SH-SY5Y (cell line): ENCODE measurements around the gene S1PR1.

Experiments used
- GATA2 ChIP-seq: IDR thresholded peaks from 2 replicates; pipeline ENCODE4 v1.6.1; 2011; ENCODE audit warnings: mild to moderate bottlenecking, low read depth, low read length
- GATA3 ChIP-seq: IDR thresholded peaks from 2 replicates; pipeline ENCODE4 v1.6.1; 2011; ENCODE audit warnings: low read depth, mild to moderate bottlenecking, low read length, moderate library complexity

S1PR1 gene

DNA sequence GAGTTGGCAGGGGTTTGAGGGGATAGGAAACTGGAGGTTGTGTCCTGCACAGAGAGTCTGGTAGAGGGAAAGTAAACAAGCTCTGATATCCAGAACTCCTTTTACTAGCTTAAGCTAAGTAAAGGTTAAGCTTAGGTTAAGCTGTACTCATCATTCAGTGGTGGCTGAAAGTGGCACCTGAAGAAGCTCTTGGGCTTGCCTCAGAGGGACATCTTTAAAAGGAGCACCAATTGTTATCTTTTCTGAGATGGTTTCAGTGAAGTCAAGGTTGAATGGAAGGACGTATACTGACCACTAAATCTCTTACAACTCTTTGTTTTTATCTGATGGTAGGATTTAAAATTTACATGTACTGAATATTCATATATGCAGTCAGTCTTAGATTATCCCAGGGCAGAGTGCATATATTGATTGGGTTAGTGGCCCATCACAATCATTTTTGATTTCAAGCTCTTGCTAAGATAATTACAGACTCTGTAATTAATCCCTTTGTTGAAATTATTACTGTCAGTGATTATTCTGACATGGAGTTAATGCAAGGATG lies 43.3 kb downstream of the S1PR1 start:
- TF ChIP-seq GATA3 (no peak), GATA2 (no peak)

DNA sequence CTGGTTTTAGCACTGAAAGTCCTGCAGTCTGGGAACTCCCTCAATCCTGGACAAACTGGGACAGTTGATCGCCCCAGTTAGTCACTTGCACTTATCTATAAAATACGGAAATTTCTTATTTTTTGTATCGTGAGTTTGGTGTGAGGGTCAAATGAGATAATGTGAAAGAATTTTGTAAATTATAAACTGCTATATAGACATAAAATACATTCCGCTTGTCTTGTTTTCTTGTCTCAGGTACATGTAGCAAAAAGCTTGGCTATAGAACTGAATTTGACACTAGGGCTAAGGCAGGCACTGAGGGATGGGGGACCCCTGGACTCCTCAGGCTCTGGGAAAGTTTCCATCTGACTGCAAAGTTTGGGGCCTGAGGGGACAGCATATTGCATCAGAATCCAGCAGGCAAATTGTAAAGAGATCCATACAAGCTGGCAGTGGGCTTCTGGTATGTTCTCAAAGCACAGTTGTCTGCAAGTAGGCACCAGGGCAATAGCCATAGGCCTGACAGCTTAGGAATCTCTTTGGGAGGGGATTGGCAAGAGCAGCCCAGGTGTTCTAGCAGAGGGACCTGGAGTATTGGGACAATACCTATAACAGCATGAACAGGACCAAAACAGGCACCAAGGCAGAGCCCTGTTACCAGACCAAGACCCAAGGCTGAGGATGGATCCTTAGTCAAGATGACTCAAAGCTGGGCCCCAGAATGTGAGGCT lies 44.3 kb downstream of the S1PR1 start:
- TF ChIP-seq GATA2 (no peak), GATA3 (no peak)

DNA sequence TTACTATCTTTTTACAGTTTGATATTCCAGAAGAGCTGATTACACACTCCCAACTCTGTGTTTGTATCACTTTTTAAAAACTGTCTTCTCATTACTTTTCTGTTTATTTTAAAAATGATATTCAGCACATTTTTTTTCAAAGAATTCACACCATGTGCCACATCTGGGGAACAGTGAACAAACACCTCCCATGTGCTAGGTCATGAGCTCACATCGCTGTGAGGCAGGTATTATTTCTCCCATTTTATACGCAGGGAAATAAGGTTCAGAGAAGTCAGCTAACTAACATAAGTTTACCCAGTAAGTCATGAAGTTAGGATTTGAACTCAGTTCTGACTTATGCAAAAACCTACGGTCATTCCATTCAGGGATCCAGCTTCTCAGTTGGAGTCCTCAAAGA lies 44.9 kb downstream of the S1PR1 start:
- TF ChIP-seq GATA2 (no peak), GATA3 (no peak)

DNA sequence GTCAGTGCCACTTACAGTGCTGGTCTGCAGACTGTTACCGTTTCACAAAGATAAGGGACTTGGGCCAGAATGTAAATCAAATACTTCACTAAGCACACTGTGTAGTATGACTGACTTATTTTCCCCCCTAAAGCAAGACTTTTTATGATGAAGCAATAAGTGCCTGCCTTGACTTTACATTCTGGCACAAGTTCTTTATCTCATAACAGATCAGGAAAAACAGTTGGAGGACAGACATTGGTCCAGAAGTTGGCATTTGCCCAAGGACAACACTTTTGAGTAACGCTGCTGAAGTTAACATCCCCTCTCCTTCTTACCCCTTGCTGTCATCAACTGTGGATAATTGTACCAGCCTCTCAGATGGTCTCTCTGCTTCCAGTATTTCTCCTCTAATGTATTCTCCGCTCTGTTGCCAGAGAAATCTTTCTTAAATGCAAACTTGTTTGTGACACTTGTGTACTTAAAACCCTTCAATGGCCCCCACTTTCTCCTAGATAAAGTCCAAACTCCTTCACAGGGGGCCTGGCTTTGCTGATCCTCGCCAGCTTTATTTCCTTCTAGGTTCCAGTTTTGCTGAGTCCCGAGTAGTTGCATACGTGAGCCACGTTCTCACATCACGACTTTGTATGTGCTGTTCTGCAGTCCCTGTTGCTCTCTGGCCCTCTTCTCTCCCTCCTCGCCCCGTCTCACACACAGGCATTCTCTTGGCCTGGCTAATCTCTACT lies 45.7 kb downstream of the S1PR1 start:
- TF ChIP-seq GATA2 (no peak), GATA3 (no peak)

DNA sequence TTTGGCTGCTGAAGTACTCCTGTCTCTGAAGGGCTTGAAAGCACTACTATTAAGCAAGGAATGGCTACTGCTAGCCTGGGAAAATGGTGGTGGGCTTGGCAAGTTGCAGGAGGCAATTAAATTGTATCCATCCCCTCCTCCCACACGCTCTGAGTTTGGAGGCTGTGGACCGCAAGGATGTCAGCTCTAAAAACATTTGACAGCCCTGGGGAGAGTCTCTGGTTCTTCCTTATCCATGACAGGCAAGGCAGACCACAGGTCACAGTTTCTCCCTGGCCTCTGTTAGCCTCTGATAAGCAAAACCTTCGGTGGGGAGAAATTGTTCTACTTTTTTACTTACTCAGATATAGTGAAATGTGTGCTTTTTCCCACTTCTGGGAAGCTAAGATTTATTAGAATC lies 46.6 kb downstream of the S1PR1 start:
- TF ChIP-seq GATA2 = no peak

DNA sequence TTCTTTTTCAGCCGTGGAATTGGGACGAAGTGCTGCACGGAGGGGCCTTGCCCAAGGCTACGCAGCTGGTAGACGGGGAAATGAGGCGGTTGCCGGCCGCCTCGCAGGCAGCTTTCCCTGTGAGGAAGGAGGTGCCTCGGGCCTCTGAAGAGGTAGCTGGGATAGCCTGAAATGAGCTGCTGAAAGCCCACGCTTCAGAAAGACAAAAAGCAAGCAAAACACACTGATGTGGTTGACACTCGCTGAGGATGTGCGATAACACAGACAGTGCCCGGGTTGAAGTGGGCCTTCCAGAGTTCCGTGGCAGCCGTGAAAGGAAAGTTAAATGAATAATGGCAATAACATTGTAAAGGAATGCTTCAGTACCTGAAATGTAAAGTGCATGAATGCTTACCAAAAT lies 47.2 kb downstream of the S1PR1 start:
- TF ChIP-seq GATA2 = no peak
- TF ChIP-seq GATA3 = no peak

DNA sequence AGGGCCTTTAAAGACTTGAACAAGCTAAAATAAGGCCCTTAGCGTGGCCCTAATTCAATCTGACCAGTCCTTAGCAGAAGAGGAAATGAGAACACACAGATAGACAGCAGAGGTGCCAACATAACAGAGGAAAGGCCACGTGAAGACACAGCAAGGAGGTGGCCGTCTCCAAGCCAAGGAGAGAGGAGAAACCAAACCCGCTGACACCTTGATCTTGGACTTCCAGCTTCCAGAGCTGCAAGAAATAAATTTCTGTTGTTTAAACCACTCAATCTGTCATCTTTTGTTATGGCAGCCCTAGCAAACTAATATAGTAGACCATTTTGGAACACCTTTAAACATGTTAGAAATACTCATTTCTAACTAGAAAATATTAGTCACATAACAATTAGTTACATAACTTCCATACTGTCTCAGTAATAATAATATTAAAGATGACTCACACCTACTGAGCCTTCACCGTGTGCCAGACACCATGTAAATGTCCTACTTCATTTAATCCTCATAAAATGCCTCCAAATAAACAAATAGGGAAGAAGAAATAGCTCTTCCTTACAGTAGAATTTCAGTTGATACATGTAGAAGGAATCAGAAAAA lies 47.9 kb downstream of the S1PR1 start:
- TF ChIP-seq GATA3 = no peak
- no peak for TF ChIP-seq GATA2

DNA sequence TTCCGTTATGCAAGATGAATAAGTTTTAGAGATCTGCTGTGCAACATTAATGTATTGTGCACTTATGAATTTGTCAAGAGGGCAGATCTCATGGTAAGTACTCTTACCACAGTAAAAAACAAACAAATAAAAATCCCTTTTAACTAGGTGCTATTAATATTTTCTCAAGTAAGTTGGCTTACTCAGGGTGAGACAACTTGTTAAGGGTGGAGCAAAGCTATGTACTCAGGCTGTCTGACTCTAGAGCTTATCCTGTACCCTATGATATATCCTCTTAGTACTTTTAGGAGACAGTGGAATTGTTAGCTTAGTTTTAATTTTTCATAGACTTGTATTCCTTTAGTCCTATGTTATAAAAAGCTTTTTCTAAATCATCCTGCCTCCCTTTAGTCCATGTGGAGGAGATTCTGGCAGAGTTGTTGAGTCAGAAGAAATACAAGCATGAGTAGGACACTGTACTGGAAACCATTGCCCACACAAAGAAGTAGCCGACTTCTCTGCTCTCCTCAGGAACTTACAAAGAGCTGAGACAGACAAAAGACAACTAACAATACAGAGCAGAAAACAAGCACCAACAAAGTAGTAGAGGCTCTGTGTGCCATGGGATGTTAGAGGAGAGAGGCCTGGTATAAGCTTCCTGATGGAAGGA lies 49.2 kb downstream of the S1PR1 start:
- TF ChIP-seq GATA2 (no peak), GATA3 (no peak)

DNA sequence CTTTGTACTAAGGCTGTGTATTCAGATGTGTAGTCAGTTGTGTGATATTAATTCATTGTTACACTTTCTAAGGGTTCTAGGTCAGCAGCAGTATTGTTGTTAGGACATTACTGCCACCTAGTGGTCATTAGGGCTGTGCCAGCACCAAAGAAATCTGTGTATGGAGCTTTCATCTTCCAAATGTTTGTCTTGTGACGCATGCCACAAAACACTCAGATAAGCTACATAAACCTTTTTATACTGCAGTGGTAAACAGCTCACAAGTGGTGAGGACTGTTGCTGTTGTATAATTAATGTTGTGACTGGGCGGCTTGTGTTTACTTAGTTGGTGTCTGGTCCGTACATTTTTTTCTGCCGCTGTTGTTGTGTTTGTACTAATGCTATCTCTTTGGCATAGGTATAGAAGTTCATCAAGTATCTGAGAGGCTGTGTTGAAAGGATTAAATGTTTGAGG lies 51.7 kb downstream of the S1PR1 start:
- TF ChIP-seq GATA2 = no peak
- no peak for TF ChIP-seq GATA3

DNA sequence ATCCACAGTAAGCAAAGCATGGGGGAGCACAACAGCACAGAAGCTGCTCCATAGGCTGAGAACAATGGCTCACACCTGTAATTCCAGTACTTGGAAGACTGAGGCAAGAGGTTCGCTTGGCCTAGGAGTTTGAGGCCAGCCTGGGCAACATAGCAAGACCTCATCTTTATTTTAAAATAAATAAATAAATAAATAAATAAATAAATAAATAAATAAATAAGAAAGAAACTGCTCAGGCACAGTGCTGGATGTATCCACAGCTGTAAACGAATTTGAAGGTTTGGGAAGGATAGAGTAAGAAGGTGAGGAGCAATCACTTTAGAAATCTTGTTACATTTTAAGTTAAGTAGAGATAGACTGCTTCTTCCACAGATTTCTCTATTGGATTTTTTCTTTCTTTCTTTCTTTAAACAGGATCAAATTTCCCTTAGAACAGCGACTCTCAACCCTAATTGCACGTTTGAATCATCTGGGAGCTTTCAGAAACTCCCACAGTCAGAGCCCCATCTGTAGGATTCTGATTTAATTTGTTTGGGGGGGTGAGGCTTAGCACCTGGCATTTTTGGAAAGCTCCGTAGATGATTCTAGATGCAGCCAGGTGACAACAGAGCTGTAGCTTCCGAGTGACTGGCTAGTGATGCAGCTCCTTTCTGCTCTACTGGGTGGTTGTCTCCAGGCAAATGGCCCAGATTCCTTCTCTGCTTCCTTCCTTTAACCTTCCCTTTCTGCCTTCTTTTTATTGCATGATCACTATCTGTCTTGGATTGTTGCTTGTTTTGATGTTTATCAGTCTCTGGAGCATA lies 53.5 kb downstream of the S1PR1 start:
- TF ChIP-seq GATA2 (no peak), GATA3 (no peak)
